Smooth muscle cell (in vitro differentiated cells): ENCODE data around the gene AQP2. TPM values are rescaled to one million over a fixed set of nuclear protein-coding genes. Genes with fewer than 3 reads are reported as not detected.

ENCODE experiments used
- DNase-seq: peaks from one replicate; lab custom pipeline; 2025; ENCODE audit not compliant: unreplicated experiment; lab: John Stamatoyannopoulos, UW
- H2AFZ ChIP-seq: fragments of 200-600 bp; sonication (generic); 2 replicates; pipeline ENCODE4 v1.6.0; 2016; ENCODE audit warnings: antibody characterized with exemption, low read depth, mild to moderate bottlenecking
- H3F3A ChIP-seq: fragments of 200-600 bp; sonication (generic); 2 replicates; pipeline ENCODE4 v1.6.0; 2017; ENCODE audit warnings: antibody characterized with exemption, low read depth
- H3K27ac ChIP-seq: fragments of 200-600 bp; sonication (generic); 2 replicates; pipeline ENCODE4 v1.5.1; 2016; ENCODE audit warnings: low read depth, mild to moderate bottlenecking
- H3K27me3 ChIP-seq: fragments of 200-600 bp; sonication (generic); 2 replicates; pipeline ENCODE4 v1.6.1; 2016; ENCODE audit warnings: low read depth, mild to moderate bottlenecking
- H3K36me3 ChIP-seq: fragments of 200-600 bp; sonication (generic); 2 replicates; pipeline ENCODE4 v1.5.1; 2016; ENCODE audit warnings: low read depth
- H3K4me1 ChIP-seq: fragments of 200-600 bp; sonication (generic); 2 replicates; pipeline ENCODE4 v1.5.1; 2016; ENCODE audit warnings: low read depth
- H3K4me2 ChIP-seq: fragments of 200-600 bp; sonication (generic); 2 replicates; pipeline ENCODE4 v1.6.0; 2016; ENCODE audit warnings: mild to moderate bottlenecking
- H3K4me3 ChIP-seq: fragments of 200-600 bp; sonication (generic); 2 replicates; pipeline ENCODE4 v1.5.1; 2016; ENCODE audit warnings: mild to moderate bottlenecking
- H3K79me2 ChIP-seq: fragments of 200-600 bp; sonication (generic); 2 replicates; pipeline ENCODE4 v1.6.0; 2016; ENCODE audit warnings: low read depth, mild to moderate bottlenecking
- H3K9ac ChIP-seq: fragments of 200-600 bp; sonication (generic); 2 replicates; pipeline ENCODE4 v1.6.0; 2016; ENCODE audit warnings: low read depth
- H3K9me3 ChIP-seq: fragments of 200-600 bp; sonication (generic); replicated peaks from 2 replicates; pipeline ENCODE4 v1.5.1; 2016; ENCODE audit warnings: low read depth
- H4K20me1 ChIP-seq: fragments of 200-600 bp; sonication (generic); 2 replicates; pipeline ENCODE4 v1.6.0; 2016; ENCODE audit warnings: low read depth
- CTCF ChIP-seq: fragments of 200-600 bp; sonication (generic); IDR thresholded peaks from 2 replicates; pipeline ENCODE4 v1.5.1; 2017; ENCODE audit warnings: borderline replicate concordance, mild to moderate bottlenecking, antibody characterized with exemption; ENCODE audit not compliant: insufficient read depth, poor library complexity, severe bottlenecking
- WGBS: methylation state at CpG from one replicate; pipeline ENCODE4 v1.1.7; 2016; ENCODE audit warnings: low lambda C conversion rate; 5-methylcytosine and 5-hydroxymethylcytosine counted together
- polyA plus RNA-seq: library from polyadenylated mRNA; unstranded; fragments of >200 nt; fragmentation: Nextera tagmentation; extraction: Ambion mirVana; gene quantifications from 2 replicates; pipeline ENCODE4 v1.2.1, GENCODE V29; 2016
- total RNA-seq: library from RNA; depleted of rRNA; stranded (reverse); fragments of >200 nt; gene quantifications from 2 replicates; pipeline ENCODE4 v1.2.3, GENCODE V29; 2014

Gene AQP2
- total and polyA plus RNA-seq, 2 experiments from 2014 or later = 0.13 to 0.14 TPM

GRCh38 chr12:49932533-49933130 is 17.9 kb upstream of the AQP2 start:
- no peak for DNase-seq
- Histone ChIP-seq H4K20me1 (no peaks in the 10 kb centered on the region), H3K27ac (no peak overlapping the region), H3K4me1 (peaks cover 3% of the 10 kb centered on the region), H3K36me3 (no peaks in the 10 kb centered on the region), H3K27me3 (no peaks in the 10 kb centered on the region), H3K9me3 (no peaks in the 10 kb centered on the region), H3F3A (no peaks in the 10 kb centered on the region), H3K4me2 (no peak overlapping the region), H3K9ac (no peak overlapping the region), H3K79me2 (no peaks in the 10 kb centered on the region), H3K4me3 (no peak overlapping the region), H2AFZ (no peak overlapping the region)
- no peak for TF ChIP-seq CTCF
- WGBS = 81% methylated on average over 8 of the region's 8 CpGs

- no peaks in the 10 kb centered on the region for H3F3A ChIP-seq
- no peak overlapping the region for H3K27ac ChIP-seq
- no peaks in the 10 kb centered on the region for H3K9me3 ChIP-seq
- H2AFZ ChIP-seq = no peak overlapping the region
- 62% methylated on average over 5 of the region's 5 CpGs for WGBS
- no peaks in the 10 kb centered on the region for H3K36me3 ChIP-seq
- no peaks in the 10 kb centered on the region for H4K20me1 ChIP-seq
- TF ChIP-seq CTCF = no peak
- DNase-seq = no peak
- no peak overlapping the region for H3K9ac ChIP-seq
- H3K4me2 ChIP-seq = no peak overlapping the region
- H3K79me2 ChIP-seq = no peaks in the 10 kb centered on the region
- no peaks in the 10 kb centered on the region for H3K27me3 ChIP-seq
- peaks cover 3% of the 10 kb centered on the region for H3K4me1 ChIP-seq
- H3K4me3 ChIP-seq = no peak overlapping the region
Observed at GRCh38 chr12:49933796-49934195, 16.7 kb upstream of the AQP2 start.

DNA sequence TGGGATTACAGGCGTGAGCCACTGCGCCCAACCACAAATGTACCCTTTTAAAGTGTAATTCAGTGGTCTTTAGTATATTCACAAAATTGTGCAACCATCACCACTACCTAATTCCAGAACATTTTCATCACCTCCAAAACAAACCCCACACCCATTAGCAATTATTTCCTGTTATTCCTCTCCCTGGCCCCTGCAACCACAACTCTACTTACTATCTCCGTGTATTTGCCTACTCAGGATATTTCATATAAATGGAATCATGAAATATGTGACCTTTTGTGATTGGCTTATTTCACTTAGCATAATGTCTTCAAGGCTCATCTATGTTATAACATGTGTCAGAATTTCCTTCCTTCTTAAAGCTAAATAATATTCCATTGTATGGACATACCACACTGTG is 16.0 kb upstream of the AQP2 start:
- Histone ChIP-seq H3K4me1 (peaks cover 3% of the 10 kb centered on the region), H3K27ac (no peak overlapping the region), H3K36me3 (no peaks in the 10 kb centered on the region), H3K9me3 (no peaks in the 10 kb centered on the region), H3K4me2 (no peak overlapping the region), H3K9ac (no peak overlapping the region), H3F3A (no peaks in the 10 kb centered on the region), H4K20me1 (no peaks in the 10 kb centered on the region), H3K4me3 (no peak overlapping the region), H2AFZ (no peak overlapping the region), H3K27me3 (no peaks in the 10 kb centered on the region), H3K79me2 (no peaks in the 10 kb centered on the region)
- no peak for TF ChIP-seq CTCF
- no peak for DNase-seq
- WGBS = 90% methylated on average over 3 of the region's 3 CpGs

DNA sequence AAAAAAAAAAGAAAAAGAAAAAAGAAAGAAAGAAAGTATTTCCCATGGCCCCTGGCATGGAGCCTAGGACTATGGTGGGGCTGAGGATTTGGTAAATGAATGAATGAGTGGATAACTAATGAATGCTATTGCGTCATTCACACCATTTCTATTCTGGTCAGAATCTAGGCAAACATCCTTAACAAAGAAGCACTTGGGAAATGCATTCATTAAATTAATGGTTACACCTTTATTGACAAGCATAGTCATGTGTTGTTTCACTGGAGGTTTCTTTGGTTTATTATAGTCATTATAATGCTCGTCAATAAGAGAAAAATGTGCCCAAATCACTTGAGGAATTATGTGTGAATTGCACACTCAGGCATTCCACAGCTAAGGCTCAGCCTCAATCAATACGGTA is 13.6 kb upstream of the AQP2 start:
- WGBS = 85% methylated on average over 3 of the region's 3 CpGs
- Histone ChIP-seq H3K4me3 (no peak overlapping the region), H3K9ac (no peak overlapping the region), H3K9me3 (no peaks in the 10 kb centered on the region), H3F3A (no peaks in the 10 kb centered on the region), H3K27me3 (no peaks in the 10 kb centered on the region), H3K4me1 (no peaks in the 10 kb centered on the region), H4K20me1 (no peaks in the 10 kb centered on the region), H3K79me2 (no peaks in the 10 kb centered on the region), H3K36me3 (no peaks in the 10 kb centered on the region), H2AFZ (no peak overlapping the region), H3K27ac (no peak overlapping the region), H3K4me2 (no peak overlapping the region)
- no peak for TF ChIP-seq CTCF
- DNase-seq = no peak
